ENCODE measurements around the gene ANXA2R. TPM values are rescaled to one million over a fixed set of nuclear protein-coding genes. Genes with fewer than 3 reads are reported as not detected.

Gene ANXA2R
- total and polyA plus RNA-seq, 2 of the 13 experiments (the other 11 are each of a cell fraction or from before 2014, with no cell fraction given) = 0.95 to 1.3 TPM

GRCh38 chr5:43042626-43043399, 2.7 kb upstream of the ANXA2R start (continued):
- TF ChIP-seq PRDM4 (CRISPR knock-in tag; IDR thresholded peaks at IDR 0.05; ENCODE audit: borderline replicate concordance) (no peak), PCBP1 (IDR thresholded peaks at IDR 0.05; ENCODE audit: borderline replicate concordance, low read depth, low read length) (no peak), SP5 (CRISPR knock-in tag; IDR thresholded peaks at IDR 0.05; ENCODE audit: borderline replicate concordance, low read depth) (no peak), ZNF138 (CRISPR knock-in tag; IDR thresholded peaks at IDR 0.05; ENCODE audit: low read depth) (peak; percentile 41; the same call in 1 of the 2 replicates), MIER3 (CRISPR knock-in tag; IDR thresholded peaks at IDR 0.05; ENCODE audit: borderline replicate concordance) (no peak), E2F5 (CRISPR knock-in tag; conservative IDR thresholded peaks at IDR 0.05) (no peak), ZBTB2 (CRISPR knock-in tag; IDR thresholded peaks at IDR 0.05; ENCODE audit: low read depth) (no peak), ZBTB20 (CRISPR knock-in tag; IDR thresholded peaks at IDR 0.05; ENCODE audit: borderline replicate concordance, low read depth) (no peak; the same call in 1 of the 2 replicates), ZBTB4 (CRISPR knock-in tag; IDR thresholded peaks at IDR 0.05; ENCODE audit: borderline replicate concordance) (peak; percentile 66; the same call in 1 of the 2 replicates), ZNF572 (CRISPR knock-in tag; IDR thresholded peaks at IDR 0.05) (no peak), YEATS4 (CRISPR knock-in tag; IDR thresholded peaks at IDR 0.05; ENCODE audit: borderline replicate concordance) (0 out of 2 replicates have a peak, but pooled peaks have one; percentile 3), KLF11 (CRISPR knock-in tag; IDR thresholded peaks at IDR 0.05) (no peak), PRPF4 (IDR thresholded peaks at IDR 0.05; ENCODE audit: low read depth, low read length, poor library complexity, severe bottlenecking) (no peak), ZKSCAN1 (IDR thresholded peaks at IDR 0.05; ENCODE audit: low read length) (no peak), KAT7 (CRISPR knock-in tag; IDR thresholded peaks at IDR 0.05; ENCODE audit: borderline replicate concordance) (no peak), ZNF460 (CRISPR knock-in tag; IDR thresholded peaks at IDR 0.05; ENCODE audit: borderline replicate concordance) (no peak), FLYWCH1 (CRISPR knock-in tag; IDR thresholded peaks at IDR 0.05) (no peak), ZNF770 (CRISPR knock-in tag; IDR thresholded peaks at IDR 0.05) (peak; percentile 93; the same call in 1 of the 2 replicates)
